NOMO-1 treated with dmso at 0.1 percent for 144 hours (cell line): Measurements from ENCODE around the gene STX18.
"Not testable (repeated sequence)": the region's sequence is repeated elsewhere in the genome, so short reads cannot be mapped to it uniquely, and the experiment has no call there.

Source experiments
- DNase-seq: peaks from one replicate; lab custom pipeline; 2025; ENCODE audit not compliant: unreplicated experiment; lab: John Stamatoyannopoulos, UW

Gene STX18

DNA sequence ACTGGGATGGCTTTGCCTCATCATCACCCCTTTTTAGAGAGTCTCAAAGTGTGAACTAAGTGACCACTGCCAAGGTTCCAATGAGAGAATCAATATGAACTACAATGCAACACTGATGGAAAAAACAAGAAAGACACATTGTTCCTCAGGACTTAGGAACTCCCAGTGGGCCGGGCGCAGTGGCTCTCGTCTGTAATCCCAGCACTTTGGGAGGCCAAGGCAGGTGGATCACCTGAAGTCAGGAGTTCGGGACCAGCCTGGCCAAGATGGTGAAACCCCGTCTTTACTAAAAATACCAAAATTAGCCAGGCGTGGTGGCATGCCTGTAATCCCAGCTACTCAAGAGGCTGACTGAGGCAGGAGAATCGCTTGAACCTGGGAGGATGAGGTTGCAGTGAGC, 119.7 kb downstream of the STX18 start:
- DNase-seq = not testable (repeated sequence)

GRCh38 chr4:4421356-4421755, 120.5 kb downstream of the STX18 start:
- no peak for DNase-seq

- no peak for DNase-seq
These were observed 121.4 kb downstream of the STX18 start for GRCh38 chr4:4420421-4420820.

- DNase-seq = no peak
These were observed 122.0 kb downstream of the STX18 start for GRCh38 chr4:4419896-4420295.

DNA sequence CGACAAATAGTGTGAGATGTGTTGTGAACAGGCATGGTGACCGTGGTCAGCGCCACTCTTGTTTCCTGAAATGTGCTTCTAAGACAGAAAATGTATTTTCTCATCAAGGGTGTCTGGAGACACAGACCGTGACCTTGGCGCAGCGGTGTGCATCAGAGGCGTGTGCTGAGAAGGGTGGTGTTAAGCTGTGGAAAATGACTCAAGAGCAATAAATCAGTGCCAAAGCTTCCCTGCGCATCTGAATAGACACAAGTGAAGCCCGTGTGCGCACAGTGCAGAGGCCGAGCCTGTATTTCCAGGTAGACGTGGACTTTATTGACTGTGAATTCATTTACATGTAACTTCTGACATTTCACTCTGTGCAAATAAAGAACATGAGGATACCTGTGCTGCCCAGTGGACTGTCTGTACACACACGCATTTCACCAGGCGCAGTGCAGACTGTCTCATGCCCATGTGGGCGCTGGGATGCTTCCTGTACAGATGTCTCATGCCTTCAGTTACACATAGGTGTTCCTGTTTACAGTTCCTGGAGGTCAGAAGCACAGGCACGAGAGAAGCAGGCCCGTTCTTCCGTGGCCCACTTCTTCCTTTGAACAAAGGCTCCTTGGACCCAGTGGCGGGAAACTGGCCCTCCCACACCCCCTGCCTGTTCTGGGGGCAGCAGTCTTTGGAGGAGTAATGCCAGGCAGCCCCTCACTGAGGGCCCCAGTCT, 123.0 kb downstream of the STX18 start:
- DNase-seq = no peak

DNA sequence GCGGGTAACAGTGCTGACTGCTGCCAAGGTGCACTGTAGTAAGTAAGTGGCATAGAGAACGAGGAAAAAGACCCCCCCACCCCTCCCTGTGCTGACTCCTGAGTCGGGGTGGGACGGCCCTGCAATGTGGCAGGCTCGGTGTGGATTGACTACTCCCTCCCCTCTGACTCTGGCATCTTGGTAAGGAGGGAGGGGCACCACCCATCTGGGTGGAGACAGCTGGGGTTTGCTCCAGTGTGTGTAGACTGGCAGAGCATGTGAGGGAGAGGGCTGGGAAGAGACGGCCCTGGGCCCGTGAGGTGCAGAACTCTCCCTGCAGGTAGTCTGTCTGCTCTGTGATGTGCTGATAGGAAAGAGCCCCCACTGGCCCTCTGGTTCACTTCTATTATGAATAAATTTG, 124.0 kb downstream of the STX18 start:
- DNase-seq = no peak

DNA sequence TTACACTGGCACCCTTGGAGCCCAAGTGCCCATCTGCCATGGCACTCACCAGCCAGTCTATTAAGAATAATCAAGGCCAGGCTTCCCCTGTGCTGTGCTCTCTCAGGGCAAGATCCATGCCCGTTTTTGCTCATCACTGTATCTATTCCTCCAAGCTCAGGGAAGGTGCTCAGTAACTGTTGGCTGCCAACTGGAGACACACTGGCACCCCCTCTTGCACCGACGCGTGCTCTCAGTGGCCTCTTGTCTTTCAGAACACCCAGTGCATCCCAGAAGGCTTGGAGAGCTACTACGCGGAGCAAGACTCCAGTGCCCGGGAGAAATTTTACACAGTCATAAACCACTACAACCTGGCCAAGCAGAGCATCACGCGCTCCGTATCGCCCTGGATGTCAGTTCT, 124.9 kb downstream of the STX18 start:
- no peak for DNase-seq

- no peak for DNase-seq
These were observed 125.7 kb downstream of the STX18 start for GRCh38 chr4:4415806-4416805.

- DNase-seq = no peak
These were observed 126.6 kb downstream of the STX18 start for GRCh38 chr4:4415107-4415805.

- no peak for DNase-seq
These were observed 128.0 kb downstream of the STX18 start for GRCh38 chr4:4413806-4414205.

GRCh38 chr4:4413373-4413725, 128.5 kb downstream of the STX18 start:
- DNase-seq = no peak

GRCh38 chr4:4412641-4413372, 129.0 kb downstream of the STX18 start:
- DNase-seq = no peak

- DNase-seq = no peak
These were observed 129.9 kb downstream of the STX18 start for GRCh38 chr4:4411906-4412305.

DNA sequence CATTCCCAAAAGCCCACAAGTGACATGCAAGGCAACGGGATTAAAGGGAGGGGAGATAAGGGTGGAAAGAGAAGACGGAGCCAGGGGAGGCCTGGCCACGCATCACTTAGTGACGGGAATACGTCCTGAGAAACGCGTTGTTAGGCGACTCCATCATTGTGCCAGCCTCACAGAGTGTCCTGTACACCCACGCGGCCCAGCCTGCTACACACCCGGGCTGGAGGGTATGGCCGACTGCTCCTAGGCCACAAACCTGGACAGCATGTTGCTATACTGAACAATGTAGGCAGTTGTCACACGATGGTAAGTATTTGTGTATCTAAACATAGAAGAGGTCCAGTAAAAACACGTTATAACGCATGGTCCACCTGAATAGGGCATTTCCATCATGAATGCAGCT, 131.6 kb downstream of the STX18 start:
- DNase-seq = no peak

- DNase-seq = no peak
These were observed 132.3 kb downstream of the STX18 start for GRCh38 chr4:4409416-4410115.

- no peak for DNase-seq
These were observed 133.1 kb downstream of the STX18 start for GRCh38 chr4:4408576-4409335.

- DNase-seq = no peak
These were observed 133.7 kb downstream of the STX18 start for GRCh38 chr4:4408132-4408523.

DNA sequence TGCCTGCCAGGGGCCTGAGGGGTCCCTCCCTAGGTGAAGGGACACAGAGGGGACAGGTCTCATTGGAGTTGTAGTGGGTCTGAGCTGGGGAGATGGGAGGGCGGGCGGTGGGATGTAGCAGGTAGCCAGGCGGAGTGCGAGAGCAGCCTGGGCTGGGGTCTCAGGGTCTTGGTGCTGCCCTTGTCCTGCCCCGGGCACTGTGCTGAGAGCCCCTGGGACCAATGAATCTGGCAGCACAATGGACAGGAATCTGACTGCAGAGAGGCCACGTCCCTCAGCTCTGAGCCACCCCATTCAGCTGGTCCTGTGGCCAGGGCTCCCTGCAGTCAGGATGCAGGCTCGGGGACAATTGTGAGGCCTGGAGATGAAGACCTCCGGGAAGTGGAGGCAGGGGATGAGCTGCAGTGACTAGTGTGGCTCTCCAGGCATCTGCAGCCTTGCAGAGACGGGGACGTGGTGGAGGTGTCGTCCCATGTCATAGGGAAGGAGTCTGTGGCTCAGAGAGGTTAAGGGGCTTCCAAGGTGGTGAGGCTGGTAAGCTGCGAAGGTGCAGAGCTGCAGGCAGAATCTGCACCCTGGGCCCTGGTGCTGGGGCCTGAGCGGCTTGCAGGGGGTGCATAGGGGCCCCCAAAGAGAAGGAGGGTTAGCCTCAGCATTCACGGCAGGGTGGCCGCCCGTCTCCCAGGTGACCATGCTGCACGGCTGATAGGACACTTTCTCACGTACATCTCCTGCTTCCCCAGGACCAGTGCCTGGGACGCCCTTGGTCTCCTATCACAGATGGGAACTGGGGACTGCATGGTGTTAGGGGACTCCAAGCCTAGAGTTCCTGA, 134.3 kb downstream of the STX18 start:
- no peak for DNase-seq
